ENCODE measurements around the gene GATA6. TPM values are rescaled to one million over a fixed set of nuclear protein-coding genes. Genes with fewer than 3 reads are reported as not detected.
A peak's percentile ranks its signal among the peaks of the same experiment; 100 is the strongest.

The GATA6 gene
- polyA plus RNA-seq, 12 donors = 0.99 to 16.3 (median 1.6) TPM; not detected in 1

GRCh38 chr18:22165603-22166068 lies 3.8 kb upstream of the GATA6 start:
- DNase-seq = no peak

GRCh38 chr18:22166069-22166950 lies 3.1 kb upstream of the GATA6 start:
- no peak for DNase-seq

- DNase-seq = no peak
Observed at GRCh38 chr18:22167091-22167470, 2.3 kb upstream of the GATA6 start.

- DNase-seq = peak; percentile 59
Observed at GRCh38 chr18:22167471-22168241, 1.7 kb upstream of the GATA6 start.

GRCh38 chr18:22168360-22168921 lies 948 bp upstream of the GATA6 start:
- DNase-seq = no peak

- peak; percentile 40 for DNase-seq
Observed at GRCh38 chr18:22169889-22170420, 566 bp downstream of the GATA6 start.

- peak; percentile 44 for DNase-seq
Observed at GRCh38 chr18:22170421-22171257, 1.2 kb downstream of the GATA6 start.

- DNase-seq = no peak
Observed at GRCh38 chr18:22171258-22172119, 2.1 kb downstream of the GATA6 start.

GRCh38 chr18:22172120-22172582 lies 2.8 kb downstream of the GATA6 start:
- no peak for DNase-seq

GRCh38 chr18:22172594-22173049 lies 3.2 kb downstream of the GATA6 start:
- no peak for DNase-seq

GRCh38 chr18:22173221-22173927 lies 4.0 kb downstream of the GATA6 start:
- DNase-seq = no peak

GRCh38 chr18:22173928-22174301 lies 4.5 kb downstream of the GATA6 start:
- no peak for DNase-seq

GRCh38 chr18:22174341-22175145 lies 5.2 kb downstream of the GATA6 start:
- DNase-seq = no peak

- no peak for DNase-seq
Observed at GRCh38 chr18:22175346-22175745, 6.0 kb downstream of the GATA6 start.

- no peak for DNase-seq
Observed at GRCh38 chr18:22176420-22177326, 7.3 kb downstream of the GATA6 start.

GRCh38 chr18:22177327-22177871 lies 8.0 kb downstream of the GATA6 start:
- DNase-seq = no peak

GRCh38 chr18:22179174-22179573 lies 9.8 kb downstream of the GATA6 start:
- DNase-seq = no peak

All from muscle of arm (tissue), 12 donors.